ENCODE results near the gene SLC16A5.

SLC16A5 gene

DNA sequence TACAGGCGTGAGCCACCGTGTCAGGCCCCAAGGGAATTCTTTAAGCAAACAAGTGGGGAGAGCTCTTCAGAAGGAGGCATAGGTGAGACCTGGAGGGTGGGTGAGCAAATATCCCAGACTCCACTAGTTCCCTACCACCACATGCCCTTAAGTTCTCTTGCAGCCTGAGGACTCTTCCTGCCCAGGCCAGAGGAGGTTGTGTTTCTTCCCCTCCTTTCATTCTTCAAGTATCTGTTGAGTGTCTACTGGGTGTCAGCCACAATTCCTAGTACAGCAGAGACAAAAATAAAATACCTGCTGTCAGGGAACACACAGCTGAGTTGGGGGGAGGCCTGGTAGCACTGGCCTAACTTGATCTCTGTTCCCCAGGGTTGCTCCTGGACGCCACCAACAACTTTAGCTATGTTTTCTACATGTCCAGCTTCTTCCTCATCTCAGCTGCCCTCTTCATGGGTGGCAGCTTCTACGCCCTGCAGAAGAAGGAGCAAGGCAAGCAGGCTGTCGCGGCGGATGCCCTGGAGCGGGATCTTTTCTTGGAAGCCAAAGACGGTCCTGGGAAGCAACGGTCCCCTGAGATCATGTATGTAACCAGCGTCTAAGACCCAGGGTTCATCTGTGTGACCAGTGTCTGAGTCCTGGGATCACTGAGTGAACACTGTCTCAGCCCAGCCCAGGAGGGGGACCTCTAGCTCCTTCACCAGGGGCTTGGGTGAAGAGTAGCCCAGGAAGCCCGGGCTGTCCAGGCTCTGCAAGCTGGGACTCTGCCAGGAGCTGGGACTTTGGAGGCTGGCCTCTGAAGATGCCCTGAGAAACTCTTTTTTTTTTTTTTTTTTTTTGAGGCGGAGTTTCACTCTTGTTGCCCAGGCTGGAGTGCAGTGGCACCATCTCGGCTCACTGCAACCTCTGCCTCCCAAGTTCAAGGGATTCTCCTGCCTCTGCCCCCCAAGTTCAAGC is 16.1 kb downstream of the SLC16A5 start:
- DNase-seq, result no peak
- in situ Hi-C loops (cut with HindIII; ENCODE audit: low pct_ligation_motif_present, low pct_unique_long_range_greater_than_20kb, low sequenced_read_pairs), result no loop called here

DNA sequence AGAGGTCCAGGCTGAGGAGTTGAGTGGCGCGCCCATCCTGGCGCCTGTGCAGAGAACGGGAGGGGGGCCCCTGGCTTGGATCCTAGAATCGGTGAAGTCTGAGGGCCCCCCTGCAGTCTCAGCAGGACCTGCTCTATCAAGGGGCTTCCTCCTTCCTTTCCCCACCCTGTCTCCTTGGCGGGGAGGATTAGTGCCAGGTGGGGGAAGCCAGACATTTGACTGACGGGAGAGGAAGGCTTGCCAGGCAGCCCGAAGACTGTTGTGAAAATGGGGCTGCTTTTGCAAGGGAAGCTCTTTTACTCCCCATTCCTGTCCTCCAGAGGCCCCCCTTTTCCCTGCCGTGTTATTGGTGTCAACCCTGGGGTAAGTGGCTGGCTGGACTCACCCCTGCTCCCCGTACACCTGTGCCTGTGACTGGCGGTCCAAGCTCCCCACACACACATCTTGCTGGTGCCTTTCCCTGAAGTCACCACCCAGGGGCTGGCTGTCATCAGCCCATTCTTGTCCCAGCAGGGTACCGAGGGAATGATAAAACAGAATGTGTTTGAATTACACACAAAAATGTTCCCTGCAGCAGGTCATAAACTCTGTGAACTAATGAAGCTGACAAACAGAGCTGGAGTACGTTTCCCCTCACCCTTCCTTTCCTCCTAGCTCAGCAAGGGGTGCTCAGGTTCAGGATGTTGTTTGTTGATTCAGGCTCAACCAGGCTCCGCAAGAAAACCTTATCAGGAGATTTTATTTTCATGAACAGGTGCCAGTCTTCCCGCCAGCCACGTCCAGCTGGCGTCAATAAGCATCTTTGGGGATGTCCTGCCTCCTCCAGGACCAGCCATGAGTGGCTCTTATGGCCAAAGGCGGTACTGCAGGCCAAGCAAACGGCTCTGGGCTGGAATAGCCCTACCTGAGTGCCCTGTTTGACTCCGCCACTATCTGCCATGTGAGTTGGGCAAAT is 17.6 kb downstream of the SLC16A5 start:
- in situ Hi-C loops (cut with HindIII; ENCODE audit: low pct_ligation_motif_present, low pct_unique_long_range_greater_than_20kb, low sequenced_read_pairs), result no loop called here
- DNase-seq, result peak; percentile 65

DNA sequence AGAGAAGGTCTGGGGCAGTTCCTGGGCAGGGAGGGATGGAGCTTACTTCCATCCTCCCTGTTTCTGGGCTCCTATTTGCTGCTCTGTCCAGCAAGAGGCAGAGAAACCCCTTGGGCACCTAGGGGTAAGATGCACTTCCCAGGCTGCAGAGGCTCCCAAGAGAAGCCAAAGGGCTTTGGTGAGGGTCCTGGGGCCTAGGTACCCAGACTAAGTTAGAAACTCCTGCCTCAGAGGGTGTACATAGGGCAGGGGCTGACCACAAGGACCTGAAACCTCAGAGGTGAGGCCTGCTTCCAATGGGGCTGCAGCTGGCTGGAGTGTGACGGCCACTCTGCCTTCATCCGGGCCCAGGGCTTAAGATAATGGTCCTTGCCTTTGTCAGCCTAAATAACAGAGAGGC is 20.4 kb downstream of the SLC16A5 start:
- in situ Hi-C loops (cut with HindIII; ENCODE audit: low pct_ligation_motif_present, low pct_unique_long_range_greater_than_20kb, low sequenced_read_pairs), result no loop called here
- no peak for DNase-seq

DNA sequence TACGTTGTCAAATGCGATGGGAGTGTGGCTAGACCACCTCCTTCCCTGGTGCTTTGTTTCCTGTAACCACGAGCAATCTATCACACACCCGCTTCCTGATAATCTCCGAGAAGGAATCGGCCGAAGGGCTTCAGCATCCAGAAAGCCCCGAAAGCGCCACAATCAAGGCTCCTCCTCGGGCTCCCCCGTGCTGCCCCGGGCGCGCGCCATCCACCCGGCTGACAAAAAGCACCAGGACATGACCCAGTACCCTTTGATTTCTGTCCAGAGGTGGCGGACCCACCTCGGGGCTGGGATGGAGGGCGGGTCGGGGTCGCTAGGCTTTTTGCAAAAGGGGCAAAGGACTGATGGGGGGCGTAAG is 21.3 kb downstream of the SLC16A5 start:
- no peak for DNase-seq
- in situ Hi-C loops (cut with HindIII; ENCODE audit: low pct_ligation_motif_present, low pct_unique_long_range_greater_than_20kb, low sequenced_read_pairs), result no loop called here

DNA sequence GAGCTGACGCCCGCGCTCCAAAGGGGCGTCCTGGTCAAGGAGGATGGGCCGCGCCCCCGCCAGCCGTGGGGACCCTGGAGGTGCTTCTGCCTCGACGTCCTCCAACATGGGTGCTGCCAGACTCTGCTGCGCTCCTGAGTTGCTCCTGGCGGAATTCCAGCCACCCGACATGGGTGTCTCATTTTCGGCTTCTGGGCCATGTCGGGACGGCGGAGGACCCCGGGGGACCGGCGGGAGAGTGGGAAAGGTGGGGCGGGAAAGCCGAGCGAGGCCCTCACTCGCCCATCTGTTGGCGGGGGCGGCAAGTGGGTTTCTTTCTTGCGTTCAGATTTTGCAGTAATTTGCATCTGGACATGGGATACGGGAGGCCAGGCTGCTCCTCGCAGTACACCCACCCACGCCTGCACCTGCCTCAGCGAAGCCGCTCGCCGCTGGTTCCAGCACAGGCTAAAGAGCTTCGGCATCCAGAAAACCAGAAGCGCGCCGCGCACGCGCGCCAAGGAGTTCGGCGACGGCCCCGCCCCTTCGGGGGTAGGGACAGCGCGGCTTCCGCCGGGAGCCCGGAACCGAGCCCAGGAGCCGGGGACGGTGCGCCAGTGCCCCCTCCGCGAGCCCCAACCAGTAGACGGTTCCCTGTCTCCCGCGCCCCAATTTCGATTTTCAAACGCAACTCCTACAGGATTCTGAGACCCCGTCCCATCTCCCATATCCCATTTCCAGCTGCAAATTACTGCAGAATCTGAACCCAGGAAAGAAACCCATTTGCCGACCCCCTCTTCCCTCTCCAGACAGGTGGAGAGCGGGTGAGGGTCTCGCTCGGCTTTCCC is 21.9 kb downstream of the SLC16A5 start, which contains the start of gene ARMC7:
TSS of gene ARMC7 (plus strand) at position 563 of the 827 bp plus-strand sequence. CDS start 320 bp downstream, outside the sequence.
- DNase-seq, result peak; percentile 89
- in situ Hi-C loops (cut with HindIII; ENCODE audit: low pct_ligation_motif_present, low pct_unique_long_range_greater_than_20kb, low sequenced_read_pairs), result no loop called here

DNA sequence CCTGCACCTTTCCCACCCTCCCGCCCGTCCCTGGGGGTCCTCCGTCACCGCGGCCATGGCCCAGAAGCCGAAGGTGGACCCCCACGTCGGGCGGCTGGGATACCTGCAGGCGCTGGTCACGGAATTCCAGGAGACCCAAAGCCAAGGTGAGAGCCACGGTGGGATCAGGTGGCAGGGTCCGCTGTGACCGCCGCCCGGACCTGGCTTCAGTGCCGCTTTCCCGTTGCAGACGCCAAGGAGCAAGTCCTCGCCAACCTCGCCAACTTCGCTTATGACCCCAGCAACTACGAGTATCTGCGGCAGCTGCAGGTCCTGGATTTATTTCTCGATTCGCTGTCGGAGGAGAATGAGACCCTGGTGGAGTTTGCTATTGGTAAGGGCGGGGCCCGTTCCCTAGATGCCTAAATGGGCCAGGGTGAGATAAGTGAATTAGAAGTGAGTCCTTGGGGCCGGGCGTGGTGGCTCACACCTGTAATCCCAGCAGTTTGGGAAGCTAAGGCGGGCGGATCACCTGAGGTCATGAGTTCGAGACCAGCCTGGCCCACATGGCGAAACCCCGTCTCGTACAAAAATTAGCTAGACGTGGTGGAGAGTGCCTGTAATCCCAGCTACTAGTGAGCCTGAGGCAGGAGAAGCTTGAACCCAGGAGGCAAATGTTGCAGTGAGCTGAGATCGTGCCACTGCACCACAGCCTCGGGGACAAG is 22.6 kb downstream of the SLC16A5 start:
- DNase-seq, result peak; percentile 56
- in situ Hi-C loops (cut with HindIII; ENCODE audit: low pct_ligation_motif_present, low pct_unique_long_range_greater_than_20kb, low sequenced_read_pairs), result no loop called here

DNA sequence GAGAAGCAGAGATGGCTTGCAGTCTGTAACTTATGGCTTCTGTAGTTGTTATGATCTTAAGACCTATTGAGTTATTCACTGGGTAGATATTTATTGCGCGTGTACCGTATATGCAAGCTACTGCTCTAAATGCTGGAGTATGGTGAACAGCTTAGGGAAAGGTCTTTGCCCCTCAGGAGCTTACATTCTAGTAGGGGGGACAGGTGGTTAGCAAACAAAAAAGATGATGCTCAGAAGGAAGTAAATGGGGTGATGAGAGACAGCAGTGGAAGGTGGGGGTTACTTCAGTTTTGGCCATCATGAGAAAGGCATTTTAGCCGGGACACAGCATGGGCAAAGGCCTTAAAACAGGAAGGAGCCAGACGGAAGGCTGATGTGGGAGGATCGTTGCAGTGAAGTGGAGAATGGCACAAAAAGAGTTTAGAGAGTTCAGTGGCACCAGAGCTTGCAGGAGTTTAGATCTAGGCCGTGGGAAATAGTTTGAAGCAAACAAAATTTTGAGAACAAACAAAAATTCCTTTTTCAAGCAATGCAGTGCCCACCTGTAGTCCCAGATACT is 24.1 kb downstream of the SLC16A5 start:
- in situ Hi-C loops (cut with HindIII; ENCODE audit: low pct_ligation_motif_present, low pct_unique_long_range_greater_than_20kb, low sequenced_read_pairs), result no loop called here
- no peak for DNase-seq

DNA sequence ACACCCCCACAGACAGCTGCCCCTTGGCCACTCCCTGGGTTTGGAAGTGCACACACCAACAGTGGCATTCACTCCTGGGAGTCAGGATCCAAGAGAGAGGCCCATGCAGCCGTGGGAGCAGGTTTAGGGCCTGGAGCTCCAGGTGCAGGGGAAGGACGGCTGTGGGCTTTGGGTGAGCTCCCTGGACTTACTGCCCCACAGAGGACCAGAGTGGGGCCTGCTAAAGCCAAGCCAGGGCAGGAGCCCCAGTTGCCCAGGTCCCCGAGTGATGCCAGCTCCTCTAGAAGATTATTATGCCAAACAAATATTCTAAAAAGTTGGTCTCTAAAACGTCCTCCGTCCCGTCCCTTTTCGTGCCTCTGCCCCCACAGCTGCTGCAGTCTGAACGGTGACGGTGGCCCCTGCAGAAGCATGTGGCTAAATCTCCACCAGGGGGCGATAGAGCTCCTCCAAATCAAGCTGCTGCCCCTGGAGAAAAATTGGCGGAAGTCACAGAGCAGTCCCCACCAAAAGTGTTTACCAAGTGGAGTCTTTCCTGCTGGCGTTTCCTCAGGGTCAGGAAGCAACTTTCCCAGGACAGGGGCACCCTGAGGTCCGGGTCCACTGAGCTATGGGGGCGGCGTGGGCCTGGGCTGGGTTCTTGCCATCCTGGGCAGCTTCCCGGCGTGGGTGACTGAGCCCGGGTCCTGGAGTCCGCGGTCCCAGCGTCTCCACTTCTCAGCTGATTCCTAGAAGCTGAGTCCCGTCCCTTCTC is 26.2 kb downstream of the SLC16A5 start:
- in situ Hi-C loops (cut with HindIII; ENCODE audit: low pct_ligation_motif_present, low pct_unique_long_range_greater_than_20kb, low sequenced_read_pairs), result no loop called here
- DNase-seq, result peak; percentile 88

DNA sequence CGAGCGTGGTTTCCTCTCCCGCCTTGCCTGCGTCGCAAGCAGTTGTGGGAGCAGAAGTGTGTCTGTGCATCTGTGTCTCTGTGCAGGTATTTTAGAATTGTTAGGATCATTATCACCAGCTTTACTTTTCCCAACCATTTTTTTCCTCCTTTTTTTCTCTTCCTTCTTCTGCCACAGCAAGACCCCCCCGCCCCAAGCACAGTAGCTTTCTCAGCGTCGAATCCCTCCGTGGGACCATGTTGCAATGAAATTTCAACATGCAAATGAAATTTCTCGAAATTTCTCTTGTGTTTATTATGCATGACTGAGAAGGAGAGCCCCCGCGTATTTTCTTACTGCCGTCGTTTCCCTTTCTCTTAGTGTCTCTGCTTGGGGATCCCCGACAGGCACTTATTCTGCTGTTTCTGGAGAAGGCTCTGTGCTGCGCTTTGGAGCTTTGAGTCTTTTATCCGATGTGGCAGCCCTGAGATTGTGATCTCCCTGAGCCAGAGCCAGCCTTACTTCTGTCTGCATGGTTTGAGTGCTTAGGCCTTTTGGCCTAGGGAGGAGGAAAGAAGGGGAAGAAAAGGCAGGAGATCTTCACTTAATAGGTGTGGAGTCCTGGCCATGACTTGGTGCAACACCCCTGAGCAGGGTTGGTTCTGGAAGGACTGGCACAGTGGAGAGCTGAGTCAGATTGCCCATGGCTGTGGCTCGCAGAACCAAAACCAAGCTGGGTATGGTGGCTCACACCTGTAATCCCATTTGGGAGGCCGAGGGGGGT is 27.0 kb downstream of the SLC16A5 start:
- in situ Hi-C loops (cut with HindIII; ENCODE audit: low pct_ligation_motif_present, low pct_unique_long_range_greater_than_20kb, low sequenced_read_pairs), result no loop called here
- DNase-seq, result no peak

DNA sequence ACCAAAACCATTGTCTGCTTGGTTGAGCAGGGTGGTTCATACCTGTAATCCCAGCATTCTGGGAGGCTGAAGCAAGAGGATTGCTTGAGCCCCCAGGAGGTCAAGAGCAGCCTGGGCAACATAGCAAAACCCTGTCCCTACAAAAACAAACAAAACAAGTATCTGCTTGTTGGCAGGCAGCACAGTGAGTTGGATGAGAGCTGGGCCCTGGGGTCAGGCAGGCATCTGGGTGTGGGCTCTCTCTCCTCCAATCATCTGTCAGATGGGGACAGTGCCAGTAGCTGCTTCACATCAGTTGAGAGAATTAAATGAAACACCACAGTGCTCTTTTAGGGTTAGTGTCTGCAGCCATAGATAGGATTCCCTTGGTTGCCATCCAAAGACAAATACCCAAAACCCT is 27.8 kb downstream of the SLC16A5 start:
- in situ Hi-C loops (cut with HindIII; ENCODE audit: low pct_ligation_motif_present, low pct_unique_long_range_greater_than_20kb, low sequenced_read_pairs), result no loop called here
- no peak for DNase-seq

DNA sequence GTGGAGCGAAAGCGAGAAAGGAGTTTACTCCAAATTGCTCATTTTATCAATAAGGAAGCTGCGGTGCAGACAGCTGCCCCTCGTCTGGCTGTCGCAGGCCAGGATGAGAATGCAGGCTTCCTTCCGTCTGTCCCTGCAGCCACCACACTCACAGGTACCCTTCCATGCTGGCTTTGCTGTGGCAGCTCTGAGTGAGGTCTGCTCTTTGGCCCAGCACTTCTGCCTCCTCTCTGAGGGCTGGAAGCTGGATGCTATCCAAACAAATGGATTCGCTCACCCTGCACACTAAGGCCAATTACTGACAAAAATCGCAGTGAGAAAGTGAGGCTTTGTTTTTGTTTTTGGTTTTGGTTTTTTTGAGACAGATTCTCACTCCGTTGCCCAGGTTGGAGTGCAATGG is 29.0 kb downstream of the SLC16A5 start:
- in situ Hi-C loops (cut with HindIII; ENCODE audit: low pct_ligation_motif_present, low pct_unique_long_range_greater_than_20kb, low sequenced_read_pairs), result no loop called here
- DNase-seq, result no peak

DNA sequence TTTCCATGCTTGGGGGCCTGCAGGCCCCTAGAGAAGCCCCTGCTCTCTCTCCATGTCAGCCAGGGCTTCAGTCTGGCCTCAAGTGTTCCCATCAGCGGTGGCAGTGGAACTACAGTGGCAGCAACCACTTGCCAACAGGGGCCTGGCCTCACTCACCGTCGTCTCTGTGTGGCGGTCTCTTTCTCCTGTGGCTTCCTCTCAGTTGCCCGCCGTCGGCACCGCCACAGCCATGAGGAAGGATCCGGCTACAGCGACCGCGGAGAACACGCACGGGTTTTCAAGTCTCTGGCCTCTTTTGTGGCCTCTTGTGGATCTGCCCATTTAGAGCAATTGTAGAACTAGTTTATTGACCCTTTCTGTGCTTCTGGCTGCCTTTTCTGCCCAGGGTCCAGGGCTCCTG is 30.6 kb downstream of the SLC16A5 start:
- in situ Hi-C loops (cut with HindIII; ENCODE audit: low pct_ligation_motif_present, low pct_unique_long_range_greater_than_20kb, low sequenced_read_pairs), result no loop called here
- DNase-seq, result no peak

DNA sequence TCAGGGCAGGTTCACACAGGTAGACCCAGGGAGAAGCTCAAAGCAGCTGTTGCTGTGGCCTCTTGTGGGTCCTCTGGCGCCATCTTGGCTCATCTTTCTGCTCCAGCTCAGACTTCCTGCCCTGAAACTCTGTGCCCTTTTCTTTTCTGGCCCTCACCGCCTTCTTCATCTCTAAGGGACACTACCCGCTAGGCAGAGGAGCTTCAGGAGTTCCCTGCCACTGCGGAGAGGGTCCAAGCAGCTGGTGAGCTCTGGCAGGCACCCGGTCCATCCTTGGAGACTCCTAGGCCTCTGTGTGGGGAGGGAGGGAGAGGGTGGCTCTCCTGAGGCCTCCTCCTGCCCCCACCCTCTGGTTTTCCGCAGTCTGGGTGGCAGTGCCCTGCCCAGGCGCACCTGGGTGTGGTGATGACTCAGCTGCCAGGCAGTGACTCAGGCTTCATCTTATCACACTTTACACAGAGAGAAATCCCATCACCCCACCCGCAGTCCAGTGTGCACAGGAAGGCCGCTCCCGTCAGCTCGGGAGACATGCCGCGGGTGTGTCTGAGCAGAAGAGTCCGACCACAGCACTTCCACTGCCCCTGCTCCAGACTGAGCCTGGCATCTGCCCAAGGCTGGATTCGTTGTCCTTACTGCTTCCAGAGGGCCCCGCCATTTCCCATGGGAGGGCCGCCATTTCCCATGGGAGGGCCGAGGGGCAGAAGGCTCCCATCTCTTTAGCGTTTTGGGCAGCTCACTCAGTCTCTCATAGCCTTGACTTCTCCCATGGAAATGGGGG is 36.5 kb downstream of the SLC16A5 start:
- peak; percentile 99 for DNase-seq
- in situ Hi-C loops (cut with HindIII; ENCODE audit: low pct_ligation_motif_present, low pct_unique_long_range_greater_than_20kb, low sequenced_read_pairs), result loop anchor here (10.0 kb wide), 1 partner anchor 69 kb away; no protein-coding TSS in a partner anchor

DNA sequence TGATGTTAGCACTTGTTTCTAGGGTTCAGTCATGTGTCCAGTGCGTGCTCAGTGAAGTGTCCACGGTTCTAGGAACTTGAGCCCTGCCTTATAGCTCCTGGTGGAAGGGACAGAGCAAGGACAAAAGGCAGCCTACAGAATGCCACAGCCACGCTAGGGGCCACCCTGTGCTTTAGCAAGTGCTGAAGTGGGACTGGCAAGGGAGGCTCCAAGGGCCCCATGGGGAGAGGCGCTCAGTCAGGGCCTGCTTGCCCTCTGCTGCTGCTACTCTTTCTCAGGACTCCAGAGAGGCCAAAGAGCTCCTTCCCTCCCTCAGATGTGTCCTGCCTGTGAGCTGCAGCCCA is 37.0 kb downstream of the SLC16A5 start:
- DNase-seq, result peak; percentile 19
- in situ Hi-C loops (cut with HindIII; ENCODE audit: low pct_ligation_motif_present, low pct_unique_long_range_greater_than_20kb, low sequenced_read_pairs), result loop anchor here (10.0 kb wide), 1 partner anchor 70 kb away; no protein-coding TSS in a partner anchor

DNA sequence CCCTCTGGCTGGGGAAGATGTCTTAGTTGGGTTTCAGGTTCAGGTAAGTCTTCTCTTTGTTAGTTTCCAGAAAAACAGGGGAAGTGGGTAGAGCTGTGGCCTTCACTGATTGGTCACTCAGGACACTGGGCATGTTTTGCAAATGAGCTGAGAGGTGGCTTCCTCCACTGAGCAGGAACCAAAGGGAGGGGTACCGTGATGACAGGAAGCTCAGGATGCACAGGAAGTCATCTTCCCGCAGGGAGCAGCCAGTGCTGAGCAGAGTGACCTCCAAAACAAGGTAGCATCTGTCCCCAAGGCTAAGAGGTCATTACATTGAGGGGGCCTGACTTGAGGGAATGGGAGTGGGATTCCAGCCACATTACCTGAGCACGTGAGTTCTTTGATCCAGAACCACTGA is 38.2 kb downstream of the SLC16A5 start:
- DNase-seq, result no peak
- in situ Hi-C loops (cut with HindIII; ENCODE audit: low pct_ligation_motif_present, low pct_unique_long_range_greater_than_20kb, low sequenced_read_pairs), result loop anchor here (10.0 kb wide), 1 partner anchor 71 kb away; no protein-coding TSS in a partner anchor

Measured in ACHN (cell line).